ENCODE results near the gene BAAT. TPM values are rescaled to one million over a fixed set of nuclear protein-coding genes. Genes with fewer than 3 reads are reported as not detected.

BAAT gene
- polyA plus RNA-seq, 1 donor (not counting 4 experiments of a cell fraction or from before 2014, with no cell fraction given): 0.14 TPM

- FAIRE-seq (no peak), DNase-seq (ENCODE audit: low read depth, low spot score) (no peak)
- Histone ChIP-seq H3K9me3 (ENCODE audit: control insufficient read depth, low read depth, low read length) (no peaks in the 10 kb centered on the region), H3K36me3 (ENCODE audit: control insufficient read depth in 2 of 2, extremely low read depth in 1 of 2, insufficient read depth in 2 of 2, low read length in 2 of 2) (no peaks in the 10 kb centered on the region), H2AFZ (ENCODE audit: control insufficient read depth, low read length) (no peak overlapping the region), H3K9ac (ENCODE audit: control insufficient read depth, extremely low read depth, insufficient read depth, low read length) (no peak overlapping the region), H3K4me3 (ENCODE audit: control insufficient read depth in 2 of 3, extremely low read depth in 1 of 3, insufficient read depth in 2 of 3, low read depth in 1 of 3, low read length in 3 of 3) (no peak overlapping the region), H3K4me2 (ENCODE audit: control insufficient read depth, extremely low read depth, insufficient read depth, low read depth, low read length) (no peak overlapping the region), H3K27ac (ENCODE audit: control insufficient read depth, insufficient read depth, low read length) (no peak overlapping the region), H4K20me1 (ENCODE audit: control insufficient read depth, extremely low read depth, insufficient read depth, low read length) (no peaks in the 10 kb centered on the region), H3K9me1 (ENCODE audit: control insufficient read depth, extremely low read depth, insufficient read depth, low read length) (no peaks in the 10 kb centered on the region), H3K79me2 (ENCODE audit: control insufficient read depth, insufficient read depth, low read length) (no peaks in the 10 kb centered on the region), H3K4me1 (ENCODE audit: control insufficient read depth, extremely low read depth, insufficient read depth, low read length) (no peaks in the 10 kb centered on the region), H3K27me3 (ENCODE audit: control insufficient read depth, extremely low read depth, insufficient read depth, low read length) (no peaks in the 10 kb centered on the region)
- TF ChIP-seq EZH2 (IDR thresholded peaks at IDR 0.05; ENCODE audit: low read length) (no peak), CTCF (optimal IDR thresholded peaks at IDR 0.05 in 1 of 3, IDR thresholded peaks at IDR 0.05 in 1 of 3, conservative IDR thresholded peaks at IDR 0.05 in 1 of 3; ENCODE audit: extremely low read depth in 1 of 3, insufficient read depth in 2 of 3, low read length in 3 of 3) (no peak)
- dilution Hi-C loops (cut with MboI; ENCODE audit: extremely low pct_ligation_motif_present, low sequenced_read_pairs): no loop called here
Measured at GRCh38 chr9:101352892-101353463, 31.8 kb downstream of the BAAT start.

GRCh38 chr9:101350285-101350684, 34.5 kb downstream of the BAAT start:
- no peak for TF ChIP-seq EZH2 (IDR thresholded peaks at IDR 0.05; ENCODE audit: low read length)
- TF ChIP-seq CTCF (optimal IDR thresholded peaks at IDR 0.05 in 1 of 3, IDR thresholded peaks at IDR 0.05 in 1 of 3, conservative IDR thresholded peaks at IDR 0.05 in 1 of 3; ENCODE audit: extremely low read depth in 1 of 3, insufficient read depth in 2 of 3, low read length in 3 of 3): no peak
- no peak overlapping the region for H3K4me2 ChIP-seq (ENCODE audit: control insufficient read depth, extremely low read depth, insufficient read depth, low read depth, low read length)
- no peaks in the 10 kb centered on the region for H3K36me3 ChIP-seq (ENCODE audit: control insufficient read depth in 2 of 2, extremely low read depth in 1 of 2, insufficient read depth in 2 of 2, low read length in 2 of 2)
- H3K79me2 ChIP-seq (ENCODE audit: control insufficient read depth, insufficient read depth, low read length): no peaks in the 10 kb centered on the region
- FAIRE-seq: no peak
- no peak overlapping the region for H2AFZ ChIP-seq (ENCODE audit: control insufficient read depth, low read length)
- DNase-seq (ENCODE audit: low read depth, low spot score): no peak
- no peaks in the 10 kb centered on the region for H3K9me1 ChIP-seq (ENCODE audit: control insufficient read depth, extremely low read depth, insufficient read depth, low read length)
- no peak overlapping the region for H3K9ac ChIP-seq (ENCODE audit: control insufficient read depth, extremely low read depth, insufficient read depth, low read length)
- no peaks in the 10 kb centered on the region for H3K4me1 ChIP-seq (ENCODE audit: control insufficient read depth, extremely low read depth, insufficient read depth, low read length)
- no peaks in the 10 kb centered on the region for H3K27me3 ChIP-seq (ENCODE audit: control insufficient read depth, extremely low read depth, insufficient read depth, low read length)
- no peak overlapping the region for H3K4me3 ChIP-seq (ENCODE audit: control insufficient read depth in 2 of 3, extremely low read depth in 1 of 3, insufficient read depth in 2 of 3, low read depth in 1 of 3, low read length in 3 of 3)
- H3K27ac ChIP-seq (ENCODE audit: control insufficient read depth, insufficient read depth, low read length): no peak overlapping the region
- dilution Hi-C loops (cut with MboI; ENCODE audit: extremely low pct_ligation_motif_present, low sequenced_read_pairs): no loop called here
- no peaks in the 10 kb centered on the region for H4K20me1 ChIP-seq (ENCODE audit: control insufficient read depth, extremely low read depth, insufficient read depth, low read length)
- H3K9me3 ChIP-seq (ENCODE audit: control insufficient read depth, low read depth, low read length): no peaks in the 10 kb centered on the region

Measured in keratinocyte (primary cell).